NOMO-1 treated with dmso at 0.1 percent for 144 hours (cell line): ENCODE data around the gene LEMD1.

Experiments used
- DNase-seq: peaks from one replicate; lab custom pipeline; 2025; ENCODE audit not compliant: unreplicated experiment; lab: John Stamatoyannopoulos, UW

LEMD1 gene, protein sequence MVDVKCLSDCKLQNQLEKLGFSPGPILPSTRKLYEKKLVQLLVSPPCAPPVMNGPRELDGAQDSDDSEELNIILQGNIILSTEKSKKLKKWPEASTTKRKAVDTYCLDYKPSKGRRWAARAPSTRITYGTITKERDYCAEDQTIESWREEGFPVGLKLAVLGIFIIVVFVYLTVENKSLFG

DNA sequence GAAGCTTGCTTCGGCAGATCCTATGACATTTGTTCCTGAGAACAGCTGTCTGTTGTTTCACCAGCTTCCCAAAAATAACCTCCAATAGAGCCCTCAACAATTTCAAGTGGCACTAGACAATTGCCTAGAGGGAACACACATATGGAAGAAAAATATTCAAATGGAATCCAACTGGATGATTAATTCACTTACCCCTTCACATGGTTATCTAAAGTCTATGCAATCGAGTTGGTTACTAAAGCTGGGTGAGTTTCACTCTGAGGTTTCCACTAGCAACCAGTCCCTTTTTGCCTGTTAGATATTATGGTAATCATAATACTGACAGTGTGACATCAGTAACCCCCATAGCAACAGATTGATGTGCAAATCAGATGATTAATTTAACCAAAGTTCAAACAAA lies at the start of gene LEMD1:
TSS of gene LEMD1 (minus strand) at position 259 of the 400 bp plus-strand sequence. CDS start 1,520 bp downstream, outside the sequence.
- DNase-seq = no peak

DNA sequence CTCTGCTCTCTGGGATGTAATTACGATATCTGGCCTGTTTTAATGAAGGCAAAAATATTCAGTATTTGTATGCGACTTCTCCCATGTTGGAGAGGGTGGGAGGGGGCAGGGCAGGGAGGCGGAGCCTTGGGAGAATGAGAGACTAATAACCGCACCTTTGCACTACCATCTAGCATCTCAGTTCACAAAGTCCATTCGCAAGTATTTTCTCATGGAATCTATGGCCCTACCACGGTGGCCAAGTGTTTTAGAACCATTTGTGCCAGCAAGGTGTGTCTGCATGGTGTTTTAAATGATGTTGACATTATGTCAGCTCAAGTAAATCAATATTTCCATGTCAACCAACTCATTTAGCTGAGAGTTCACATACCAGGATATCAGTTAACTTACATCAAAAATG lies 48.3 kb upstream of the LEMD1 start:
- no peak for DNase-seq

DNA sequence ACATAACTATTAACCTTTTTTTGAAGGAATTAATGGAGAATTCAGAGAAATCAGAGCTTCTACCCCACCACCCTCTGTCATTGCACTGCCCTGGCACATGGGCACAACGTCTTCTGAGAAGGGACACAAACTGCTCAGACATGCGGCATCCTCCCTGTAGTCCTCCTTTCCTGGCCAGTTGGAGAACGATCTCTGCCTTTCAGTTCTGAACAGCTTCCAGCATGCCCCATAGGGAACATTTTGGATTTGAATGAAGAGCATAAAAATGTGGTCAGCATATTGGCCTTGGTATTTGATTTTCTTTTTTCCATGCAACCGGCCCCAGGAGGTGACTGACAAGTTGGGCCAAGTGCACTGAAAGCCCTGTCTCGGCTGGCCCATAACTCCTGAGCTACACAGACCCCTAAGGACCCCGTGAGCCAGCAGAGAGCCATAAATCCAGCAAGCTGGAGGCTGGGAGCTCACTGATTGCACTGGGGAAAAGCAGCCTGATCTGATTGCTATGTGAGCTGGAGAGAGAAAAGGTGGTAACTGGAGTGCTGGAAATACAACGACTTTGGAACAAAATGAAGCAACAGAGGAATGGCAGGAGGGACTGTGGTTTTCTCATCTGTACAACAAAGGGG lies 44.9 kb upstream of the LEMD1 start:
- no peak for DNase-seq

DNA sequence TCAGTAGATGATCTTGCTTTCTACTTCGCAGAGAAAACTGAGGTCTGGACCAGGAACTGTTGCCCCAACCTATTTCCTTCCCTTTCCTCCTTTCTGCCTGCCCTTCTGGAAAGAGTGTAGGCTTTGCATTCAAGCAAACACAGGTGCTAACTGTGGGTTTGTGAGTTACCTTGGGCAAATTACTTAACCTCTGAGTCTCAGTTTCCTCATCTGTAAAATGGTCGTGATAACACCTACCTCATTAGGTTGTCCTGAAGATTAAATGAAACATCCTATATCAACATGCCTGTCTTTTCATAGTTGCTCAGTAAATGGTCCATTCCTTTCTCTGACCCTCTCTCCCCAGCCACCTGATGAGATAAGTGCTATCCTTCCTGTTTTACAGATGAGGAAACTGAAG lies 43.5 kb upstream of the LEMD1 start:
- no peak for DNase-seq

DNA sequence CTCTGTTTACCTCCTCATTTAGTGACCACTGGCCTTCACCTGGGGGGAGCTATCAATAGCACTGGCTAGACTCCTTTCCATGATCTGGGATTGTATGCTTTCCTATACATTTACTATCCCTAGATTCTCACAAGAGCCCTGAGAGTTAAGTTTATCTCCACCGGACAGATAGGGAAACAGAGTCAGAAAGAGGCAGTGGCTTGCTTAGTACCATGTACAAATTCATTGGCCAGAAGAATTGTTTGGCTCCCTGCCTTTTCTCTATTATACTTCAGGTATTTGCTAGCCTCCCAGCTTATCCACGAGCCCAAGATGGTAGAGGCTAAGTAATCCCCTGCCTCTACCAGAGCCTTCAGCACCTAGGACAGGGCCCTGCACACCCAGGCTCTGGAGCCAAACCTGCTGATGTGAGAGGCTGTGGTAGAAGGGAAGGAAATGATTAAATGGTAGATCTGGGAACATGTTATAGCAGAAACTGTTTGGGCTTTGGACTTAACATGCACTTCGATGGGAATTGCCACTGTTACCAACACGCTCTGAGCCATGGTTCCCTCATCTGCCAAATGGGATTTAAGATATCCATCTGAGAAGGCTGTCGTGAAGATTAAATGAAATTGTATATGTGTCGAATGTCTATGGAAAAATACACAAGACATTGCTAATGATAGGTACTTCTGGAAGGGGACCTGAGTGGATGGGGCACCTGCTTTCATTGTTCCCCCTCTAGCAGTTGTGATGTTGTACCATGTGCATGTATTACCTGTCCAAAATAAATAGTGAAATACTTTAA lies 37.1 kb upstream of the LEMD1 start:
- DNase-seq = no peak

DNA sequence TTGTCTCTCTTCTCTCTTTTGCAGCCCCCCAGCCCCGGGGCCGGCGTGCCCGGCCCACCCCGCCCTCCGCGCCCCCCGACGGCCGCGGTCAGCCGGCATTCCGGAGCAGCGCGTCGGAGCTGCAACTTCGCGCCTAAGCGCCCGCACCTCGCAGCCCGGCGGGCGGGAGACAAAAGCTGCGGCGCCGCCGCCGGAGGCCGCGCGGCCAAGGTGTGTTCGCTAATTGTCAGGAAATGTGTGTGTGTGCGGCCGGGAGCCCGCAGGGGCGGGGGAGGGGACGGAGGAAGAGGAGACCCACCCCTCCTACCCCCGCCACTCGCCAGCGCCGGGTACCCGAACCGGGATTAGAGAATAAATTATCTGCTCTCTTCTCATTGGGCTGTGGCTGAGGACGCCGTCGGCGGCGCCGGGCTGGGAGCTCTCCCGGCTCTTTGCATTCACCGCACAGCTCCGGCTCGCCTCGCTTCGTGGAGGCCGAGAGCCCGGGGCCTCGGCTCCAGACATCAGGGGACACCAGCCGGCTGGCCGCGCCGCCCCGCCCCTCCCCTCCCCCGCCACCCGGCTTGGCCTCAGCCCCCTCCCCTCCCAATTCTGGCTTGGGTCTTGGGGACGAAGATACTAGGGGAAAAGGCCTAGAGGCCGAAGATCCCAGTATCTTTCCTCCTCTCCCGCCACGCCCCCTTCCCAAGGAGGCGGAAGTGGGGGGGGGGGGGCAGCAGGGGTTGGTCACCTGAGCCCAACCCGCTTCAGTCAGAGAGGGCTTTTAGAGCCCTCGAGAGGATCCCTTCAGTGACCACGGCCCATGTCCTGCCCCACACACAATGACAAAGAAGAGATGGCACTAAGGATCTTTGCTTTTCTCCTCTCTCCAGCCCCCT lies 35.3 kb upstream of the LEMD1 start:
- DNase-seq = no peak

DNA sequence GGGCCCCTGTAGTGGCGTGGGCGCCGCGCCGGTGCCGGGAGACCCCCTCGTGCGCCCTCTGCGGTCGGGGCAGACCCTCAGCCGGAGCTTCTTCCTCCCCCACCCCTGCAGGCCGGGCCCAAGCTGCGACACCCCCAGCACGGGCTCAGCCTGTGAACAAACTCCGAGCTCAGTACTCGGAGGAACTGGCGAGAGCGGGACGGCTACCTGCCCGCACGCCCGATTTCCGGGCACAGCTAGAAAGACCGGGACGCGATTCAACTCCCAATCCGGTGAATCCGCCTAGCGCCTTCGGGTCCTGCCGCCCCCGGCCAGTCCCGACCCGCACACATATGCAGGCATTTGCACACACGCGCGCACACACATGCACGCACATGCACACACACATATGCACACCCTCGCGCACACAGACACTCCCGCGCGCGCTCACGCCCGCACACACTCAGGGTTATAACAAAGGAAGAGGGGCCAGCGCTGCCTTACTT lies 34.6 kb upstream of the LEMD1 start:
- no peak for DNase-seq

DNA sequence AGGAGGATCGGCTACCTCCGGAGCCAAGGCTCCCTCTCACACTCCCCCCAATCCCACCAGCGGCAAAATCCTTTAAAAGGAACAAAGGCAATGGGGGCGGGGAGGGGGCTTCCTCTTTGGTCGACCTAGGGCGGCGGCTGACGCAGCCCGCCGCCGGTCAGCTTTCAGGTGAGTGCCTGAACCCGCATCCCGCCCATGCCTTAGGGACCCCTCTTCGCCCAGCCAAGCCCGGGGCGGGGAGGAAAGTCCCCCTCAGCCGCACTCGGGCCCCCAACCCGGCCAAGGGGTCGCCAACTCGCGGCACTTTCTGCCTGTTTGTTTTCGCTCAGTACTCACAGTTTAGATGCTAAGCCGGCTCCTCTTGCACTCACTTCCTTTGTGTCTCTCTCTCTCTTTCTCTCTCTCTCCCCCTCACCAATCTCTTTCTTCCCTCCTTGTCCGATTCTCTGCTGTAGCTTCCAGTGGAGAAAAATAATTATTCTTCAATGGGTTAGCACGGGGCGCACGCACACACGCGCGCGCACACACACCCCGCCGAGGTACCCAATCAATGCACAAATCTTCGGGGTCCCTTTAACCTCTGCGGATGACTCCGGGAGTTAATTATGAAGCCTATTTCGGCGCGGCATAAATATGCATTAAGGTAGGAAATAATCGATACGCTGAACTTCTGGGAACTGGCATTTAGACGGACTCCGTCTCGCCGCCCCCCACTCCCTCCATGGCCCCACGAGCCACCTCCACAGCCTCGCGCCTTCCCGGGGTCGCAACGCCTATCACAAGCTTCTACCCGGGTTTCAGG lies 33.9 kb upstream of the LEMD1 start, which contains the start of gene BLACAT1:
TSS of gene BLACAT1 (minus strand) at position 465 of the 802 bp plus-strand sequence.
- no peak for DNase-seq

DNA sequence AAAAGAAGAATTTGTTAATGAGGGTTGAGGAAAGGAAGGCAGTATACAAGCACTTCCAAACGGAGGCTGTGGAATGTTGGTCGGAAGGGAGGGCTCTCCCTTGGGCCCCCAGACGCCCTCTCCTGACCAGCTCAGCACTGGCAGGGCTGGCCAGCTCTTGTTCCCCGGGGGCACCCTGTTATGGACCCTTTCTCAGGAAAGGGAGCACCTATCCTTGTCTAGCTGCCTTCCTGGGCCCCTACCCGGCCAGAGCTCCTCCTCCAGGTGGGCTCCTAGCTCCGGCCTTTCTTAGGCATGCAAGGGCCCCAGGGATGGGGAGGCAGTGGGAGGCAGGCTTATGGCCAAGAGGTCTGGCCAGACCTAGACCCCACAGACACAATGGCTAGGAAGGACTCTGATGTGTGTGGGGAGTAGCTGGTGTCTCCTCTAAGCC lies 33.1 kb upstream of the LEMD1 start:
- no peak for DNase-seq

DNA sequence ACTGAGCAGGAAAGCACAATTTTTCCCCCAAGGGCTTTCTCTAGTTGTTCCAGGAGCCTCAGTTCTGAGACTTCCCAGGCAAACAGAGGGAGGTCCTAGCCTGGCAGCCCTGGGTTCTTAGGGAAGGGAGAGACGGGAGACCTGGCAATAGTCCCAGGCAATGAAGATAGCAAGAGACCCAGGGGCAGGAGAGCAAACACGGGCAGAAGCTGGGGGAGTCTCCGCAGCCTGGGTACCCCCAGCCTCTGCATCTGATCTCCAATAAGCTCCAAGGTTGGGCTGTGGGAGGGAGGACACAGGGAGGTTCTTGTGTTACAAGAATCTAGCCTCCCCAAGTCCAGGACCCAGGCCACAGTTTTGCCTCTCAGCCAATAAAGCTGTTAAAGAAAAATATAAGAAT lies 31.6 kb upstream of the LEMD1 start:
- no peak for DNase-seq

DNA sequence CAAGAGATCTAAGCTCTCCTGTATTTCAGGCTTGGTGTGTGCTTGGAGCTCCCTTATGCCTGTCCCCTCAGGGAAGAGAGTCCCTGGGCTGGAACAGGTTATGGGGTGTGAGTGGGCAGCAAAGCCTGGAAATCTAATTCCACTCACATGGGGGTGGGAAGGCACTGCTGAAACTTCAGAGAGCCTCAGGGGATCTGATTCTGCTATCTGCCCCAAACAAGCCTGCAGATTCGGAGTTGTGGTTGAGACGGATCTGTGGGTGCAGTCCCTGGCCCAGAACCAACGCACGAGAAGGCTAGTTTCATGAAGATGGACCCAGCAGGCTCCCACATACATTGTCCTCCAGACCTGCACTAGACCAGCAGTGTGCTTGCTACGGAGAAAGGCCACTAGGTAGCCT lies 31.1 kb upstream of the LEMD1 start:
- no peak for DNase-seq

DNA sequence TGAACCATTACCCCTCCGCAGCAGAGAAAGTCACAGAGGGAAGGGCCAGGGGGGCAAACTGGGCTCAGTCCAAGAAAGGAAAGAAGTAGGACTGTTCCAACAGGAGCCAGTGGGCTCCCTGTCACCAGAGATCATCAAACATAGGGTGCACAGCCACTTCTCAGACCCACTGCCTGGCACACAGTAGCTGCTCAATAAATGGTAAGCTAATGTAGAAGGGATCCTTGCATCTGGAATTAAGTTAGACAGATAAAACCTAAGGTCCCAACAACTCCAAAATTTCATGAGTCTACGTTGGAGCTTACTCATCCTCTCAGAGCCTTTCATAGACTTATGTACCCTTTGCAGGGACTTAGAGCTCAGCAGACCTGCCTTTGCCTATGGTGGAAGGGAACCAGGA lies 30.5 kb upstream of the LEMD1 start:
- DNase-seq = no peak

DNA sequence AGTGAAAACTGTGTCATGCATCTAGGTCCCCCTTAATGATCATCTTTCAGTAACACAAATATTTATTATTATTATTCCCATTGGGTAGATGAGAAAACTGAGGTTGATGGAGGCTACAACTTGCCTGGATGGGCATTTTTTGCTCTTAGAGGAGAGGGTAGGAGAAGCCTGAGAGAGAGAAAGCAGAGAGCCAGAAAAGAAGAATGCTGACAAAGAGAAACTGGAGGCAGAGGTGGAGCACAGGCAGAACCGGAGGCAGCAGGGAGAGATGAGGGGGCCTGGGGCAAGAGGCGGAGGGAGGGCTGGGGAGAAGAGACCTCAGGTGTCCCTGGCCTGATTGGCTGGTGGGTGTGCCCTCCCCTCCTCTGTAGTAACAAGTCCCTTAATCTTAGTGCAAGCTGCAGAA lies 29.9 kb upstream of the LEMD1 start:
- no peak for DNase-seq

DNA sequence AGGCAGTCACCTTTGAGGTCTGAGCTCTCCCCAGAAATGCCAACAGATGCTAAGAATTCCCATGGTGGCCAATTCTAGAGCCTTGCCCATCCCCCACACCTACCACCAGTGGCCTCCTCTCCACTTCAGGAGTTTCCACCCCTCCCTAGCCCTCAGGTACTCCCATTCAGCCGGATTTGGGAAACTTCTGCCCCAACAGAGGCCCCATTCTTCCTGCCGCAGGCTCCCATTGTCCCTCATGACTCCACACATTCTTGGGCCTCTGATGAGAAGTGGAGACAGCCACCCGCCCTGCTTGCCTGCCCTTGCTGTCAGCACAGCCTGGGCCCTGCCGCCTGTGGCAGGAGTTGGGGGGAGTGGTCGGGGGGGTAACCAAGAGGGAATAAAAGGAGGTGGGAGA lies 29.3 kb upstream of the LEMD1 start:
- DNase-seq = no peak

DNA sequence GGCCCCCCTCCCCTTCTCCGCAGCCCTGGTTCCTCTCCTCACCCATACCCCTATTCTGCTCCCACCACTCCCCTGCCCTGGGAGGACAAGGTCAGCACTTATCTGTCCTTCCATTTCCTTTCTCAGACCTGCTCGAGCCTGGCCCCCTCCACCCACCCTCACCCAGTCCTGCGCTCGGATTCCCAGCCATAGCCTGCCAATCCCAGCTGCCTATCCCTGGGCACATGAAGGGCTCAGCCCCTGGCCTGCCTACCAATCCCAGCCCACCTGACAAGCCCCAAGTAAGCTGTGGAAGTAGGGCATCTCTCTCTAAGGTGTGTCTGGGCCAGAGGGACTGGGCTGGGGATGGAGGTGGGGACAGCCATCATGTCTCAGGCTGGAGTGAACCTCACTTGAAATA lies 28.6 kb upstream of the LEMD1 start:
- DNase-seq = no peak

DNA sequence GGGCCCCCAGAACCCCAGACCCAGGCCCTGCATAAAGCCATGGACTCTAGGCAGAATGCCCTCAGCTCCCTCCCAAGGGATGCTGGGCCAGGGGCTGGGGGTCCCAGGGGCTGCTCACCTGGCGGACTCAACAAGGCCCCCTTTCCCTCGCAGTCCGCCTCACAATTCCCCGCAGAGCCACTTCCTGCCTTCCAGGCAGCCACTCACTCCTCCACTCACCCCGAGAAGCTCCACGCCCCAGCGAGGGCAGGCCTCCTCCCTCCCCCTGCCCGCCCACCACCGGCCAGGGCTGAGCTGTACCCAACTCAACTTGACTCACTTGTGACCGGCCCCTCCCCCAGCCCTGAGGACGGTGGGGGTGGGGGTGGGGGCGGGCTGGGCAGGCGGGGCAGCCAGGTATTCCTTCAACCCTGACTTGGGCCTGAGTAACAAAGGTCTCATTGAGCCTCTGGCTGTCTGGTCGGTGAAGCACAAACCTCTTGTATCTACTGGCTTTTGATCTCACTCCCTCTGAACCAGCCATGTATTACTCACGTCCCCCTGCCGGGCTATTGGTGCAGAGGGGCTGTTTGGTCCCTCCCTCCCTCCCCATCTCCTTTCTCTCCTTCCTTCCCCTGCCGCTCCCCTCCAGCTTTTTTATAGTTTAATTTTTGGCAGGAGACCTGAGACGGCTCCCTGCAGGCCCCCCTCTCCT lies 28.0 kb upstream of the LEMD1 start:
- no peak for DNase-seq

DNA sequence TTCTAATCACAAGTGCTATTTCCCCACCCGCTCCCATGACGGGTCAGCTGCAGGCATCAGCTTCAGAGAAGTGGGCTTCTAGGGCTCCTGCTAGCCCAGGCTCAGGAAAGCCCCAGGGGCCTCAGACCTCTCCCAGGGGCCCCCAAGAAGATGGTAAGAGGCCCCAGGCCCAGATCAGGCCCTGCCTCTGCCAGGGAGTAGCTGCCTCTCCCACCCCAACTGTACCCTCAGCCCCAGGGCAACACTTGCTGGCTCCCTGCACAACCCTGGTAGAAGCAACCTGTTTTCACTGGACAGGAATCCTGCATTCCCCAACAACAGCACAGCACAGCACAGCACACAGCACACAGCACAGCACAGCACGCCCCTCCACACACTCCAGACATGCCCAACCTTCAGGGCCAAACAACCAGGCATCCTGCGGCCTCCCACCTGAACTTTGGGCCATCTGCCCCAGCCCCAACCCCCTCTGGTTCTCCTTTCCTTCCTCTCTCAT lies 27.4 kb upstream of the LEMD1 start:
- no peak for DNase-seq

DNA sequence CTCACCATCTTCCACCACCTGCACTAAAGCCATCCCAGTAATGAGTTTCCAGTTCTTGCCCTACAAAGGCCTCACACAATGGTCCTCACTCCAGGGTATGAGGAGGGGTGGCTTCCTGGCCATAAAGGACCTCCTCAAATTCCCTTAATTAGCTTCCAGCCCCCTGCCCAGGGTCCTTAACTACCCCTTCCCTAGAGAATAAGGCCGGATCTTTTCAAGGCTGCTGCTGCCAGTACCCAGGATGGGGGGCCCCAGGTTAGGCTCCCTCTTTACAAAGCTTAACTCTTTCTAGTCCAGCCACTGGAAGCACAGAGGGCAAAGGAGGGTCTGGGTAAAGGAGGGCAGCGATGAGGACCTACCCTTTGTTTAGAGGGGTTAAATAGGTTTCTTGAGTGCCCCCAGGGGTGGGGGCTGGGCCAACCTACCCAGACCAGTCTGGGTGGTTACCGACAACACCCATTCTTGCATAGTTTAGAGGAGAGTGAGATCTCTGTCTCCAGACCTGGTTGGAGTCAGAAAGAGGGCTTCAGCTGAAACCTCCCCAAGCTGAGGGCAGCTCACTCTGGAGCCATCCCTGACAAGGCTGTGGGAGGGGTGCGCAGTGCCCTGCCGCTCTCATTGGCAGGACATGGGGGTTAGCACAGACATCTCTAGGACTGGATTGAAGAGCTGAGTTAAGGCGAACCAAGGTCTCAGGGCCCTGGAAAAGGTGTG lies 26.8 kb upstream of the LEMD1 start:
- no peak for DNase-seq
